Brain microvascular endothelial cell (primary cell): Measurements from ENCODE around the gene PDCD4.
A peak's percentile ranks its signal among the peaks of the same experiment; 100 is the strongest.

Experiments used
- DNase-seq: peaks from one replicate; pipeline ENCODE4 v3.0.0-alpha.2; 2020
- H3K27ac ChIP-seq: fragments of 250-450 bp; sonication (Bioruptor Pico); 2 replicates; pipeline ENCODE4 v1.5.1; 2020; ENCODE audit warnings: mild to moderate bottlenecking, moderate library complexity
- H3K27me3 ChIP-seq: fragments of 250-450 bp; sonication (Bioruptor Pico); replicated peaks from 2 replicates; pipeline ENCODE4 v1.5.1; 2020; ENCODE audit warnings: mild to moderate bottlenecking
- H3K36me3 ChIP-seq: fragments of 250-450 bp; sonication (Bioruptor Pico); replicated peaks from 2 replicates; pipeline ENCODE4 v1.5.1; 2020; ENCODE audit warnings: mild to moderate bottlenecking
- H3K4me3 ChIP-seq: 2 replicates; pipeline ENCODE4 v1.5.1; 2011; ENCODE audit warnings: low read depth, mild to moderate bottlenecking, control low read depth, low read length, moderate library complexity
- CTCF ChIP-seq: IDR thresholded peaks from 2 replicates; pipeline ENCODE4 v1.5.1; 2011; ENCODE audit warnings: low read depth, mild to moderate bottlenecking, moderate library complexity, low read length, control low read depth, inconsistent platforms; ENCODE audit errors: missing control alignments
- in situ Hi-C: cut with HindIII; loops from 2 replicates; pipeline ENCODE4 v1.10.0; 2017; ENCODE audit warnings: low sequenced_read_pairs, low pct_ligation_motif_present

The PDCD4 gene

GRCh38 chr10:110880012-110880411 lies 8.3 kb downstream of the PDCD4 start:
- no peak for DNase-seq
- Histone ChIP-seq H3K27me3 (no peaks in the 10 kb centered on the region), H3K27ac (no peak overlapping the region), H3K4me3 (no peak overlapping the region), H3K36me3 (peaks cover 3% of the 10 kb centered on the region)
- in situ Hi-C loops: no loop called here
- TF ChIP-seq CTCF: no peak

GRCh38 chr10:110881247-110881646 lies 9.5 kb downstream of the PDCD4 start:
- DNase-seq: no peak
- TF ChIP-seq CTCF: no peak
- H3K27me3 ChIP-seq: no peaks in the 10 kb centered on the region
- no peak overlapping the region for H3K4me3 ChIP-seq
- in situ Hi-C loops: no loop called here
- no peak overlapping the region for H3K27ac ChIP-seq
- peaks cover 3% of the 10 kb centered on the region for H3K36me3 ChIP-seq

- no peaks in the 10 kb centered on the region for H3K27me3 ChIP-seq
- in situ Hi-C loops: no loop called here
- peaks cover 3% of the 10 kb centered on the region for H3K36me3 ChIP-seq
- DNase-seq: no peak
- H3K27ac ChIP-seq: no peak overlapping the region
- no peak for TF ChIP-seq CTCF
- no peak overlapping the region for H3K4me3 ChIP-seq
These were observed 10.2 kb downstream of the PDCD4 start for GRCh38 chr10:110881905-110882304.

- Histone ChIP-seq H3K27ac (peak overlapping the region; percentile 63), H3K4me3 (peak overlapping the region; percentile 16), H3K27me3 (no peaks in the 10 kb centered on the region), H3K36me3 (peaks cover 6% of the 10 kb centered on the region)
- DNase-seq: peak; percentile 84
- in situ Hi-C loops: no loop called here
- TF ChIP-seq CTCF: no peak
These were observed 12.2 kb downstream of the PDCD4 start for GRCh38 chr10:110883924-110884323.

GRCh38 chr10:110885932-110886674 lies 14.4 kb downstream of the PDCD4 start:
- DNase-seq: no peak
- Histone ChIP-seq H3K27ac (no peak overlapping the region), H3K36me3 (peaks cover 16% of the 10 kb centered on the region), H3K4me3 (no peak overlapping the region), H3K27me3 (no peaks in the 10 kb centered on the region)
- TF ChIP-seq CTCF: no peak
- in situ Hi-C loops: no loop called here

GRCh38 chr10:110887560-110887959 lies 15.8 kb downstream of the PDCD4 start:
- no peak for DNase-seq
- TF ChIP-seq CTCF: no peak
- H3K27me3 ChIP-seq: no peaks in the 10 kb centered on the region
- H3K36me3 ChIP-seq: peaks cover 14% of the 10 kb centered on the region
- H3K27ac ChIP-seq: no peak overlapping the region
- no peak overlapping the region for H3K4me3 ChIP-seq
- in situ Hi-C loops: no loop called here
